K562 (cell line): ENCODE data around the gene CRHR2.

Source experiments
- AFF4 ChIP-seq: sonication (generic); formaldehyde crosslinking; IDR thresholded peaks from 2 replicates; pipeline ENCODE4 v1.8.0; 2023; ENCODE audit warnings: mild to moderate bottlenecking, missing genetic modification reagents
- BRF1 ChIP-seq: IDR thresholded peaks from 3 replicates; pipeline ENCODE4 v1.6.1; 2011; ENCODE audit warnings: borderline replicate concordance, mild to moderate bottlenecking; ENCODE audit not compliant: insufficient read length; ENCODE audit errors: extremely low read depth
- CBX1 ChIP-seq: sonication (generic); IDR thresholded peaks from 2 replicates; pipeline ENCODE4 v1.6.1; 2016; ENCODE audit warnings: antibody characterized with exemption, low read depth, mild to moderate bottlenecking
- MXD1 ChIP-seq: fragments of 250-450 bp; sonication (Bioruptor Pico); IDR thresholded peaks from 2 replicates; pipeline ENCODE4 v1.8.0; 2021; ENCODE audit warnings: borderline replicate concordance, mild to moderate bottlenecking, moderate library complexity; ENCODE audit not compliant: poor library complexity, severe bottlenecking
- POLR2AphosphoS5 ChIP-seq: IDR thresholded peaks from 2 replicates; pipeline ENCODE4 v1.6.1; 2011; ENCODE audit warnings: mild to moderate bottlenecking, low read depth, low read length, moderate library complexity; ENCODE audit not compliant: control insufficient read depth, insufficient read depth
- POLR3A ChIP-seq: IDR thresholded peaks from 2 replicates; pipeline ENCODE4 v1.6.1; 2011; ENCODE audit warnings: borderline replicate concordance, mild to moderate bottlenecking, moderate library complexity; ENCODE audit not compliant: insufficient read length, insufficient read depth; ENCODE audit errors: extremely low read depth
- SMARCA4 ChIP-seq: fragments of 450-650 bp; IDR thresholded peaks from 2 replicates; pipeline ENCODE4 v1.6.1; 2016
- SPI1 ChIP-seq: IDR thresholded peaks from 2 replicates; pipeline ENCODE4 v1.6.1; 2011; ENCODE audit warnings: low read depth, low read length, control low read depth, borderline replicate concordance
- TCF7 ChIP-seq: sonication (generic); IDR thresholded peaks from 2 replicates; pipeline ENCODE4 v1.6.1; 2016; ENCODE audit warnings: antibody characterized with exemption, borderline replicate concordance
- YY1 ChIP-seq, 3 experiments: IDR thresholded peaks; 2 replicates each; pipeline ENCODE4 v1.6.1; 2011; ENCODE audit warnings: low read length in 2 of 3, mild to moderate bottlenecking in 2 of 3, moderate library complexity in 2 of 3, borderline replicate concordance in 1 of 3, control low read depth in 1 of 3, low read depth in 1 of 3; ENCODE audit not compliant: insufficient read depth in 3 of 3, insufficient replicate concordance in 2 of 3, control insufficient read depth in 1 of 3, insufficient read length in 1 of 3; ENCODE audit errors: extremely low read depth in 1 of 3
- ZNF589 ChIP-seq: fragments of 200-800 bp; sonication (Bioruptor generic); IDR thresholded peaks from 2 replicates; pipeline ENCODE4 v1.6.1; 2016; ENCODE audit warnings: low read depth, missing genetic modification characterization, missing compliant biosample characterization
- TF ChIP-seq, protein P1 (sequence below): sonication (generic); formaldehyde crosslinking; IDR thresholded peaks from 2 replicates; pipeline ENCODE4 v1.5.0; 2020; ENCODE audit warnings: missing genetic modification reagents
- TF ChIP-seq, protein P2 (sequence below), 2 experiments: fragments of 450-650 bp in 1 of 2; sonication (generic) in 1 of 2; formaldehyde crosslinking in 1 of 2; IDR thresholded peaks in 1 of 2; conservative IDR thresholded peaks in 1 of 2; 2 replicates each; pipeline versions ENCODE4 v1.6.1 to v1.8.1; 2016 to 2023; ENCODE audit warnings: mild to moderate bottlenecking in 2 of 2, moderate library complexity in 2 of 2, inconsistent platforms in 1 of 2, missing genetic modification reagents in 1 of 2

DNA sequence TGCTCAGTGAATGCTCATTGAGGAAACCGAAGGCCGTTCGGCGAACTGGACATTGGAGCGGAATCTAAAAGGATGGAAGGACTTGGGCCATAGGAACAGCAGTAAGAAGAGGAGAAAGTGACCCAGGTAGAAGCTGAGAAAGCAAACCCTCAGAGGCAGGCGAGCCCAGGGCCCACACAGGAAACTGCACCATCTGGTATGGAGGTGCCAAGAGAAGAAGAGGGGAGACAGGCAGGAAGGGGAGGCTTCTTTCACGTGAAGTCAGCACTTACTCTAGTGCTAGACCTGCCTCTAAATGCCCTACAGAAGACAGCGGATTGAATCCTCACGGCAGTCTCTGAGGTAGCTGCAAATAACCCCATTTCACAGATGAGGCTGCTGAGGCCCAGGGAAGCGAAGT, 10.2 kb upstream of the CRHR2 start:
- TF ChIP-seq, protein P1, sequence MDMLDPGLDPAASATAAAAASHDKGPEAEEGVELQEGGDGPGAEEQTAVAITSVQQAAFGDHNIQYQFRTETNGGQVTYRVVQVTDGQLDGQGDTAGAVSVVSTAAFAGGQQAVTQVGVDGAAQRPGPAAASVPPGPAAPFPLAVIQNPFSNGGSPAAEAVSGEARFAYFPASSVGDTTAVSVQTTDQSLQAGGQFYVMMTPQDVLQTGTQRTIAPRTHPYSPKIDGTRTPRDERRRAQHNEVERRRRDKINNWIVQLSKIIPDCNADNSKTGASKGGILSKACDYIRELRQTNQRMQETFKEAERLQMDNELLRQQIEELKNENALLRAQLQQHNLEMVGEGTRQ (CRISPR knock-in tag), result no peak
- TF ChIP-seq TCF7, result no peak
- TF ChIP-seq BRF1, result no peak
- no peak for TF ChIP-seq ZNF589 (CRISPR knock-in tag)
- TF ChIP-seq AFF4, result no peak
- TF ChIP-seq, protein P2, sequence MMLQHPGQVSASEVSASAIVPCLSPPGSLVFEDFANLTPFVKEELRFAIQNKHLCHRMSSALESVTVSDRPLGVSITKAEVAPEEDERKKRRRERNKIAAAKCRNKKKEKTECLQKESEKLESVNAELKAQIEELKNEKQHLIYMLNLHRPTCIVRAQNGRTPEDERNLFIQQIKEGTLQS (IDR thresholded peaks at IDR 0.05), result no peak
- TF ChIP-seq, protein P2 (CRISPR knock-in tag; conservative IDR thresholded peaks at IDR 0.05), result no peak
- TF ChIP-seq POLR2AphosphoS5, result no peak
- no peak for TF ChIP-seq POLR3A
- no peak for TF ChIP-seq YY1 (IDR thresholded peaks at IDR 0.05; ENCODE audit: borderline replicate concordance in 1 of 3, control insufficient read depth in 1 of 3, extremely low read depth in 1 of 3, insufficient read depth in 3 of 3, insufficient read length in 1 of 3, insufficient replicate concordance in 2 of 3, low read depth in 1 of 3, low read length in 2 of 3)
- no peak for TF ChIP-seq SMARCA4
- no peak for TF ChIP-seq MXD1 (CRISPR knock-in tag)
- no peak for TF ChIP-seq SPI1
- no peak for TF ChIP-seq CBX1
